Activated CD4-positive, CD25-positive, alpha-beta regulatory T cell treated with anti-CD3 and anti-CD28 coated beads, Interleukin-2, amount 50 U/mL, for 16 hours (primary cell): ENCODE results near the gene WHRN.

Experiments
- DNase-seq: peaks from one replicate; pipeline ENCODE4 v3.0.0-alpha.2; 2020; ENCODE audit warnings: low read depth, low spot score

WHRN gene

GRCh38 chr9:114400219-114400618 lies 105.1 kb downstream of the WHRN start:
- no peak for DNase-seq

- no peak for DNase-seq
Measured at GRCh38 chr9:114399381-114399780, 105.9 kb downstream of the WHRN start.

GRCh38 chr9:114397848-114398605 lies 107.2 kb downstream of the WHRN start:
- peak; percentile 92 for DNase-seq

GRCh38 chr9:114397219-114397847 lies 107.9 kb downstream of the WHRN start:
- DNase-seq, result no peak

- no peak for DNase-seq
Measured at GRCh38 chr9:114396558-114397218, 108.6 kb downstream of the WHRN start.

GRCh38 chr9:114395768-114396167 lies 109.5 kb downstream of the WHRN start:
- DNase-seq, result no peak

GRCh38 chr9:114395334-114395617 lies 110.0 kb downstream of the WHRN start:
- DNase-seq, result no peak

GRCh38 chr9:114394523-114395333 lies 110.5 kb downstream of the WHRN start:
- no peak for DNase-seq

- DNase-seq, result no peak
Measured at GRCh38 chr9:114392749-114393112, 112.5 kb downstream of the WHRN start.

GRCh38 chr9:114390952-114391351 lies 114.3 kb downstream of the WHRN start:
- DNase-seq, result no peak

- DNase-seq, result no peak
Measured at GRCh38 chr9:114389612-114390368, 115.5 kb downstream of the WHRN start.

- DNase-seq, result no peak
Measured at GRCh38 chr9:114388764-114389375, 116.4 kb downstream of the WHRN start.

- no peak for DNase-seq
Measured at GRCh38 chr9:114388357-114388682, 117.0 kb downstream of the WHRN start.

- peak; percentile 71 for DNase-seq
Measured at GRCh38 chr9:114387680-114388356, 117.5 kb downstream of the WHRN start, which contains the start of gene AKNA. TSS of gene AKNA (minus strand) at chr9:114387982. CDS start at chr9:114381333, 6,649 bp downstream.

GRCh38 chr9:114386886-114387679 lies 118.2 kb downstream of the WHRN start:
- no peak for DNase-seq

GRCh38 chr9:114386361-114386885 lies 118.8 kb downstream of the WHRN start:
- no peak for DNase-seq

- DNase-seq, result peak; percentile 84
Measured at GRCh38 chr9:114385397-114386181, 119.7 kb downstream of the WHRN start.

GRCh38 chr9:114384836-114385396 lies 120.4 kb downstream of the WHRN start:
- DNase-seq, result no peak
